IMR-90 (cell line): ENCODE results near the gene NPY1R. TPM values are rescaled to one million over a fixed set of nuclear protein-coding genes. Genes with fewer than 3 reads are reported as not detected.

Experiments
- ATAC-seq: fragments of 200-7000 bp; cut with Tn5 transposase; 2 replicates; pipeline ENCODE4 v1.9.1; 2020; ENCODE audit warnings: low read depth, mild to moderate bottlenecking, moderate library complexity
- BruUV-seq: library from RNA; stranded (reverse); fragments of 400-500 nt; replicated peaks from 2 replicates; lab custom pipeline; 2021; lab: Mats Ljungman, UMichigan
- CTCF ChIA-PET: fragments of 300-600 bp; formaldehyde crosslinking; extraction: SDS; loops from one replicate; lab custom pipeline; 2021; ENCODE audit warnings: antibody characterized with exemption; lab: Yijun Ruan, JAX
- POLR2A ChIA-PET: fragments of 300-600 bp; sonication (Branson Sonifier 250); formaldehyde crosslinking; loops from one replicate; lab custom pipeline; 2022; ENCODE audit warnings: antibody characterized with exemption; ENCODE audit not compliant: unreplicated experiment; lab: Charles Lee
- DNase-seq: peaks from one replicate; pipeline ENCODE4 v3.0.0; 2013
- H2AFZ ChIP-seq: replicated peaks from 2 replicates; pipeline ENCODE3; 2013; ENCODE audit warnings: low read length, mild to moderate bottlenecking; ENCODE audit not compliant: poor library complexity
- H2AK5ac ChIP-seq: 2 replicates; pipeline ENCODE4 v1.6.1; 2013; ENCODE audit warnings: low read depth, low read length, inconsistent platforms
- H2AK9ac ChIP-seq: replicated peaks from 2 replicates; pipeline ENCODE3; 2013; ENCODE audit warnings: mild to moderate bottlenecking, low read depth, low read length, moderate library complexity; ENCODE audit not compliant: poor library complexity
- H2BK120ac ChIP-seq: 2 replicates; pipeline ENCODE4 v1.6.1; 2013; ENCODE audit warnings: low read depth, low read length, inconsistent platforms
- H2BK15ac ChIP-seq: 3 replicates; pipeline ENCODE4 v1.6.1; 2013; ENCODE audit warnings: low read depth, low read length, inconsistent platforms
- H2BK20ac ChIP-seq: 2 replicates; pipeline ENCODE4 v1.6.1; 2013; ENCODE audit warnings: low read depth, mild to moderate bottlenecking, inconsistent platforms, low read length, moderate library complexity
- H2BK5ac ChIP-seq: 2 replicates; pipeline ENCODE4 v1.6.1; 2013; ENCODE audit warnings: mild to moderate bottlenecking, low read depth, low read length, inconsistent platforms; ENCODE audit not compliant: poor library complexity, severe bottlenecking
- H3K14ac ChIP-seq: replicated peaks from 2 replicates; pipeline ENCODE4 v1.6.1; 2013; ENCODE audit warnings: low read depth, low read length, inconsistent platforms
- H3K18ac ChIP-seq: 2 replicates; pipeline ENCODE4 v1.6.1; 2013; ENCODE audit warnings: low read depth, low read length, control low read depth
- H3K23ac ChIP-seq: 2 replicates; pipeline ENCODE4 v1.6.1; 2013; ENCODE audit warnings: low read depth, low read length, inconsistent platforms
- H3K27ac ChIP-seq: 2 replicates; pipeline ENCODE4 v1.5.1; 2013; ENCODE audit warnings: mild to moderate bottlenecking, control low read depth, low read length; ENCODE audit not compliant: insufficient read depth
- H3K27me3 ChIP-seq: 2 replicates; pipeline ENCODE4 v1.6.1; 2013; ENCODE audit warnings: low read length; ENCODE audit not compliant: control insufficient read depth, insufficient read depth
- H3K36me3 ChIP-seq: 2 replicates; pipeline ENCODE4 v1.6.1; 2013; ENCODE audit warnings: low read length, mixed read lengths; ENCODE audit not compliant: control insufficient read depth, insufficient read depth
- H3K4ac ChIP-seq: 2 replicates; pipeline ENCODE4 v1.6.1; 2013; ENCODE audit warnings: low read depth, low read length, inconsistent platforms
- H3K4me1 ChIP-seq: 2 replicates; pipeline ENCODE4 v1.6.1; 2013; ENCODE audit warnings: low read length, mixed read lengths; ENCODE audit not compliant: control insufficient read depth, insufficient read depth
- H3K4me2 ChIP-seq: 2 replicates; pipeline ENCODE4 v1.6.1; 2013; ENCODE audit warnings: low read depth, mild to moderate bottlenecking, control low read depth, low read length, moderate library complexity
- H3K4me3 ChIP-seq: 2 replicates; pipeline ENCODE4 v1.5.1; 2013; ENCODE audit warnings: low read depth, mild to moderate bottlenecking, control low read depth, low read length, moderate library complexity; ENCODE audit not compliant: insufficient read depth
- H3K56ac ChIP-seq: 2 replicates; pipeline ENCODE4 v1.6.1; 2013; ENCODE audit warnings: low read length, inconsistent platforms; ENCODE audit not compliant: insufficient read depth; ENCODE audit errors: extremely low read depth
- H3K79me1 ChIP-seq, 2 experiments: 2 replicates each; pipeline ENCODE4 v1.6.1; 2013; ENCODE audit warnings: low read length in 2 of 2, inconsistent platforms in 1 of 2, low read depth in 1 of 2
- H3K9ac ChIP-seq: 2 replicates; pipeline ENCODE4 v1.6.1; 2013; ENCODE audit warnings: low read depth, low read length, control low read depth
- H3K9me1 ChIP-seq: 2 replicates; pipeline ENCODE4 v1.6.1; 2013; ENCODE audit warnings: low read length, inconsistent platforms; ENCODE audit not compliant: insufficient read depth
- H3K9me3 ChIP-seq: 2 replicates; pipeline ENCODE4 v1.6.1; 2013; ENCODE audit warnings: low read length; ENCODE audit not compliant: control insufficient read depth, insufficient read depth
- H4K20me1 ChIP-seq: 2 replicates; pipeline ENCODE4 v1.6.1; 2013; ENCODE audit warnings: low read length, inconsistent platforms; ENCODE audit not compliant: insufficient read depth
- H4K5ac ChIP-seq: 2 replicates; pipeline ENCODE4 v1.6.1; 2013; ENCODE audit warnings: mild to moderate bottlenecking, low read depth, low read length, control low read depth
- H4K8ac ChIP-seq, 2 experiments: 2 replicates each; pipeline ENCODE4 v1.6.1; 2013; ENCODE audit warnings: low read depth in 2 of 2, low read length in 2 of 2, control low read depth in 1 of 2, inconsistent platforms in 1 of 2
- H4K91ac ChIP-seq: 2 replicates; pipeline ENCODE4 v1.6.1; 2013; ENCODE audit warnings: low read depth, low read length, inconsistent platforms; ENCODE audit not compliant: insufficient read depth
- BHLHE40 ChIP-seq: fragments of 150-350 bp; IDR thresholded peaks from 2 replicates; pipeline ENCODE4 v1.6.1; 2016; ENCODE audit warnings: mild to moderate bottlenecking, low read depth, low read length
- CEBPB ChIP-seq: IDR thresholded peaks from 2 replicates; pipeline ENCODE4 v1.6.1; 2012; ENCODE audit warnings: low read depth, low read length, improper control_type of control experiment
- CHD1 ChIP-seq: IDR thresholded peaks from 2 replicates; pipeline ENCODE4 v1.6.1; 2012; ENCODE audit warnings: low read depth, low read length, improper control_type of control experiment
- POLR2A ChIP-seq: IDR thresholded peaks from 2 replicates; pipeline ENCODE4 v1.6.1; 2012; ENCODE audit warnings: mild to moderate bottlenecking, low read depth, low read length
- WGBS, 2 experiments: methylation state at CpG; one replicate each; pipeline versions ENCODE4 v1.1.5 to v1.1.7; 2013; ENCODE audit warnings: missing lambda C conversion rate in 2 of 2; ENCODE audit not compliant: insufficient read length in 1 of 2; ENCODE audit errors: extremely low coverage in 2 of 2; 5-methylcytosine and 5-hydroxymethylcytosine counted together
- dilution Hi-C: fragments of 300-500 bp; cut with HindIII; formaldehyde crosslinking; loops from one replicate; pipeline ENCODE4 v1.14.3; 2018; ENCODE audit warnings: low sequenced_read_pairs; ENCODE audit not compliant: unreplicated experiment
- in situ Hi-C: fragments of 300-500 bp; cut with MboI; formaldehyde crosslinking; loops from 3 replicates; pipeline ENCODE4 v1.14.3; 2019; ENCODE audit warnings: low sequenced_read_pairs, inconsistent platforms, mixed read lengths
- intact Hi-C: fragments of 100-400 bp; cut with micrococcal nuclease; formaldehyde crosslinking; loops from 2 replicates; pipeline ENCODE4 v1.10.0; 2022
- polyA plus RNA-seq, 3 experiments: library from polyadenylated mRNA; depleted of rRNA; stranded (reverse); fragments of >200 nt; gene quantifications; 2 replicates each; pipeline ENCODE4 v1.2.3, GENCODE V29; 2012; ENCODE audit warnings: low replicate concordance in 1 of 3
- total RNA-seq: library from RNA; depleted of rRNA; stranded (reverse); fragments of >200 nt; gene quantifications from 2 replicates; pipeline ENCODE4 v1.2.3, GENCODE V29; 2012

Gene NPY1R
- total and polyA plus RNA-seq, 2 of the 4 experiments (the other 2 are of a cell fraction) = under 0.01 TPM; not detected in 1

- no peak overlapping the region for H2AFZ ChIP-seq
- H3K14ac ChIP-seq = no peak overlapping the region
- TF ChIP-seq BHLHE40 = no peak
- TF ChIP-seq CEBPB = no peak
- no peak for TF ChIP-seq CHD1
- no peak for TF ChIP-seq POLR2A
- no peak overlapping the region for H2BK5ac ChIP-seq
- no peaks in the 10 kb centered on the region for H3K27me3 ChIP-seq
- H3K4me1 ChIP-seq = no peaks in the 10 kb centered on the region
- no peak overlapping the region for H2AK9ac ChIP-seq
- in situ Hi-C loops (no loop called here), dilution Hi-C loops (no loop called here), intact Hi-C loops (no loop called here)
- no peak overlapping the region for H3K4me3 ChIP-seq
- WGBS, 2 experiments = no CpG with 5 or more reads among the region's 1 CpG
- H3K4ac ChIP-seq = no peak overlapping the region
- no peak overlapping the region for H3K9ac ChIP-seq
- no peak overlapping the region for H4K8ac ChIP-seq
- no peak overlapping the region for H4K91ac ChIP-seq
- no peak overlapping the region for H2BK20ac ChIP-seq
- no peak overlapping the region for H2AK5ac ChIP-seq
- no peak overlapping the region for H2BK120ac ChIP-seq
- H3K9me1 ChIP-seq = no peaks in the 10 kb centered on the region
- no peaks in the 10 kb centered on the region for H4K20me1 ChIP-seq
- no TSS peak for BruUV-seq
- H3K9me3 ChIP-seq = no peaks in the 10 kb centered on the region
- no peak overlapping the region for H2BK15ac ChIP-seq
- ChIA-PET POLR2A (no interaction called here), CTCF (interaction anchor here (1.2 kb wide), 1 partner anchor 24 kb away, joined by 4 read pairs; no protein-coding TSS in a partner anchor)
- no peaks in the 10 kb centered on the region for H3K36me3 ChIP-seq
- H4K5ac ChIP-seq = no peak overlapping the region
- no peak overlapping the region for H3K56ac ChIP-seq
- no peak for ATAC-seq
- no peak overlapping the region for H3K18ac ChIP-seq
- H3K4me2 ChIP-seq = no peak overlapping the region
- DNase-seq = no peak
- no peak overlapping the region for H3K27ac ChIP-seq
- H3K23ac ChIP-seq = no peak overlapping the region
- H3K79me1 ChIP-seq = no peaks in the 10 kb centered on the region
Observed at GRCh38 chr4:163309466-163309865, 22.9 kb downstream of the NPY1R start.
